GM21423 (cell line): Measurements from ENCODE around the gene PRKN.
"Not testable (repeated sequence)": the region's sequence is repeated elsewhere in the genome, so short reads cannot be mapped to it uniquely, and the experiment has no call there.

Experiments
- ATAC-seq: cut with Tn5 transposase; IDR thresholded peaks from one replicate; pipeline ENCODE4 v1.9.1; 2021; ENCODE audit warnings: mild to moderate bottlenecking, moderate library complexity; ENCODE audit not compliant: unreplicated experiment

PRKN gene

DNA sequence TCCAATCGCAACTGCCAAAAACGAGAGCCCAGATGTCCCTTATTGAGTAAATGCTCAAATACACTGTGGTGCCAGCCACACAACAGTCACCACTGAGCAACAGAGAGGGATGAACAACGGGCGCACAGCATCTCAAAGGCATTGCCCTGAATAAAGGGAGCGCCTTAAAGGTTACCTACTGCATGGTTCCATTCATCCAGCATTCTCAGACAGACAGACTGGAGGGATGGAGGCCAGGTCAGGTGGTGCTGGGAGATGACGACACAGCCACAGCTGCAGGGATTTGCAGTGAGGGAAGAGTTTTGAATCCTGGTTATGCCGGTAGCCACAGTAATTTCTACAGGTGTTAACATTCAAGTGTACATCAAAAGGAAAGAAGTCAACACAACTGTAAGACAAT is 838.2 kb downstream of the PRKN start:
- no peak for ATAC-seq

DNA sequence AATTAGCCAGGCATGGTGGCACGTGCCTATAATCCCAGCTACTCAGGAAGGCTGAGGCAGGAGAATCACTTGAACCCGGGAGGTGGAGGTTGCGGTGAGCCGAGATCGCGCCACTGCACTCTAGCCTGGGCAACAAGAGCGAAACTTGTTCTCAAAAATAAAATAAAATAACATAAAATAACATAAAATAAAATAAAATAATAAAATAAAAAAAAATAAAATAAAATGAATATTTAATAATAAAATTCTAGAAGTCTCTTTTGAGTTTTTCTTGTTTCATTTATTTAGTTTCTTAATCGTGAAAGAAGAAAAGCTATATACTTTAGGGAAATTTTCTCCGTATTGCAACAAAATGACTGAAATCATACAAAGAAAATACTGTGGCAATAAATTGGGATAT is 841.0 kb downstream of the PRKN start:
- ATAC-seq, result not testable (repeated sequence)

DNA sequence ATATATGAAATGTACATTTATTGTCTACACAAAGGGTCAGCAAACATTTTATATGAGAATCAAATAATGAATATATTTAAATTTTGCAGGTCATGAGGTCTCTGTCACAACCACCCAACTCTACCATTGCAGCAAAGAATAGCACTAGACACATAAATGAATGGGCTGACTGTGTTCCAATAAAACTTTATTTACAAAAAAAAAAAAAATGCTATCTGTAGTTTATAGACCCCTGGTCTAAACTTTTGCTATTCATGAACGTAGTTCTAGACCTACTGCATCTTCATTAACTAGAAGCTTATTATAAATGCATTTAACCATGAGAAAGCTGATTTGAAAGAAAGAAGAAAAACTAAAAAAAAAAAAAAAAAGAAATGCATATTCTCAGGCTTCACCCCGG is 842.8 kb downstream of the PRKN start:
- ATAC-seq, result no peak

DNA sequence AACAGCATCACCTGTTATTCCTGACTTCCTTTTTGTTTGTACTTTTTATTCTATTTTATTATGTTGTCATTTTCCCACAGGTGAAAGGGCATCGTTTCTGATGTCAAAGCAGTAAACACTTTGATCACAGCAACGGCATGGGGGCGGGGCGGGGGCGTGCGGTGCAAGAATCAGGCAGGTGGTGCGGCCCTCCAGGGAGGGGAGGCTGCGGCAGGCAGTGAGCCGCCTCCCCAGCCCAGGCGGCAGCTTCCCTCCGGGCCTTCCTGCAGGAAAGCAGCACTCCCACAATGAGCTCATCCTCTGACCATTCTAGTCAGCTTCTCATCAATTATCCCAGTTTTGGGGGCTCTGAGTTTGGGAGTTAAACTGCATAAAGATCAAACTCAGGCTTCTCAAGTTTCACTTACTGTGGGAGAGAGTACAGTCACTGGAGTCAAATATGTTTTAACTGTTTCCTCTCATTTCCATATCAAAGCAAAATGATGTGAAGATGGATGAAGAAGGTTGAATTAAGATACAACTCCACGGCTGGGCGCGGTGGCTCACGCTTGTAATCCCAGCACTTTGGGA is 845.3 kb downstream of the PRKN start:
- no peak for ATAC-seq

DNA sequence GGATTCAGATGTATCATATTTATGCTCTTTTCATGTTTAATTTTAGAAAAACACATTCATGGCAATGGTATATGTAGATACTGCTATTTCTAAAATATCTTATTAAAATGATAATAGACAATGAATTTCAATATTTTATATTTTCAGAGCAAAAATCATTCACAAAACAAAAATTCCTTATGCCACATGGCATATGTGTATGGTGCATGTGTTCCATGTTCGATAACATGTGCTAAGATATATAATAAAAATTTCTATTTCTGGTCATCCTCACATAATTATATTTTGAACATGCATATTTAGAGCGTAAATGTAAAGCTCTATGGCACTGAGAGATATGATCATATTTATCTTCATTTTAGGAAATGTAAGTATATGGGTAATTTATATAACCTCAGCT is 847.5 kb downstream of the PRKN start:
- no peak for ATAC-seq

DNA sequence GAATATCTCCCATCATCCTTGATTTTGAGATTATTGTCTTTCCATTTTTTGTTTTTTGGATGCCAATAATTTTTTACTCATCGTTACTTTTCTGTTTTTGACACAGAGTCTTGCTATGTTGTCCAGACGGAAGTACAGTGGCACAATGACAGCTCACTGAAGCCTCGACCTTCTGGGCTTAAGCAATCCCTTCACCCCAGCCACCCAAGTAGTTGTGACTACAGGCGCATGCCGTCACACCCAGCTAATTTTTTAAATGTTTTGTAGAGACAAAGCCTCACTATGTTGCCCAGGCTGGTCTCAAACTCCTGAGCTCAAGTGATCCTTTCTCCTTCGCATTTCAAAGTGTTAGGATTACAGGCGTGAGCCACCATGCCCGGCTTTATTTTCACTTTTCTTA is 851.3 kb downstream of the PRKN start:
- no peak for ATAC-seq

DNA sequence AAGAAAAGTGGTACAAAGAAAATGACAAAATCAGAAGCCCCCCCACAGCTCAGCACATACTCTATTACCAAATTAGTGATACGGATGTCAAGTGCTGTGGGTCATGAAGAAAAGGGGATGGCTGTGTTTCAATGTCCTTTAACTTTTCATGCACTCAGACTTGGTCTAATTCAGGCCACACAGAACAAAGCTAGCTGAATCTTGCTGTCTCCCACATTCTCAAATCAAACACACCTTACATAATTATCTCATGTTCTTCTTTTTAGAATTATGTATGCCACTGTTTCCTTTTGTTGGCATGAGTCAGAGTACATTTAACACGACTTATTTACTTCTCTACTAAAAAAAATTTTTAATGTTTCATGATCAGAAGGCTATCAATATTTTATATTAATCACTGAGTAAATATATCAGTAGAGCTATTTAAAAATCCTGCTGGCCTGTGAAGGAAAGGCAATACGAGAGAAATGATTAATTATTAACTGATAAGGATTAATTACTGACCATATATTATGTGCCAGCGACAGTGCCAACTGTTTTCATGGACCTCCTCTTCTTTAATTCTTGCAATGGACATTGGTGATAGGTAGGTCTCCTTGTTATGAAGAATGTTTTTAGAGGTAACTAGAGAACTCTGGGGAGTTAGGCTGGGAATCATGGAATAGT is 857.2 kb downstream of the PRKN start:
- ATAC-seq, result no peak

DNA sequence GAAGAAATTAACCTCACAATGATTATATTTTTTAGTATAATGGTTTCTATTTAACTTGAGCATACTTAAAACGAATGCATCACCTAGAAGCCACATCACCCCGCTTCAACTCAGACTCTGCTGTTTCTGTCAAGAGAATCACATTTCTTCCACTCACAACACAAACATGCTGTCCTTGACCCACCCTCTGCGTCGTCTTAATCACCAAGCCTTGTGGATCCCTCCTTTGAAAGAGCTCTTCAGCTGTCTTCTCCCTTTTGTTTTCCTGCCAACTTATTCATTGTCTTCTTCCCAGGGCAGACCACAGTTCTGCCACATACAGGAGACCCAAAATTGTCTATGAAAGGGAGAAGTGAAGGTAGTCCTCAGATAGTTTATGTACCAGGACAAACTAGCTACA is 858.1 kb downstream of the PRKN start:
- no peak for ATAC-seq

DNA sequence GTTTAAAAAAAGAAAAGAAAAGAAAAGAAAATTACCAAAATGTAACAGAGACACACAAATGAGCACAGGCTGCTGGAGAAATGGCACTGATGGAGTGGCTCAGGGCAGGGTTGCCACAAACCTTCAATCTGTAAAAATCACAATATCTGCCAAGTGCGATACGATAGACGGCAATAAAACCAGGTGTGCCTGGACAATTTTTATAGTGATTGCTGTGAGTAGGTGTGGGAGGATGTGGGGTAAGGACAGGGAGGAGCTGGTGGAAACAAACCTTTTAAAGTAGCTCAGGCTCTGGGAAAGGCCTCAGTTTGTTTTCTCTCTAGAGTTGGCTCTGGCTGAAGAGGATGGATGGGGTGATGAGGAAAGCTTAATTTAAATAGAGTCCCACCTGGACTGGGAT is 861.0 kb downstream of the PRKN start:
- ATAC-seq, result no peak

DNA sequence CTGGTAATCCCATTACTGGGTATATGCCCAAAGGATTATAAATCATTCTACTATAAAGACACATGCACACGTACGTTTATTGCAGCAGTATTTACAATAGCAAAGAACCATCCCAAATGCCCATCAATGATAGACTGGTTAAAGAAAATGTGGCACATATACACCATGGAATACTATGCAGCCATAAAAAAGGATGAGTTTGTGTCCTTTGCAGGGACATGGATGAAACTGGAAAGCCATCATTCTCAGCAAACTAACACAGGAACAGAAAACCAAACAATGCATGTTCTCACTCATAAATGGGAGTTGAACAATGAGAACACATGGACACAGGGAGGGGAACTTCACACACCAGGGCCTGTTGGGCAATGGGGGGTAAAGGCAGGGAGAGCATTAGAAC is 866.5 kb downstream of the PRKN start:
- not testable (repeated sequence) for ATAC-seq

DNA sequence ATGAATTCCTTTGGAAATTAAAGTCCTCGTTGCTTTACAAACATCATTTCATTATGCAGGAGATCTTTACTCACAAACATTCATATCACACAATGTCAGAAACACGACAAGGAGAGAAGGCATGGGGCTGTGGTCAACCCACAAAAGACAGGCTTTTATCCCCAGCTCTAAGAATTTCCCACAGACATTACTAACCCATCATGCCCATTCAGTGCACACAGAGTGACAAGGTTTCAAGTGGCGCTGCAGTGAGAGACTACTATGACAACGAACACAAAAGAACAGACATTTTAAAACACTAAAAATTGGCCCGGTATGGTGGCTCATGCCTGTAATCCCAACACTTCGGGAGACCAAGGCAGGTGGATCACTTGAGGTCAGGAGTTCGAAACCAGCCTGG is 873.9 kb downstream of the PRKN start:
- ATAC-seq, result no peak

DNA sequence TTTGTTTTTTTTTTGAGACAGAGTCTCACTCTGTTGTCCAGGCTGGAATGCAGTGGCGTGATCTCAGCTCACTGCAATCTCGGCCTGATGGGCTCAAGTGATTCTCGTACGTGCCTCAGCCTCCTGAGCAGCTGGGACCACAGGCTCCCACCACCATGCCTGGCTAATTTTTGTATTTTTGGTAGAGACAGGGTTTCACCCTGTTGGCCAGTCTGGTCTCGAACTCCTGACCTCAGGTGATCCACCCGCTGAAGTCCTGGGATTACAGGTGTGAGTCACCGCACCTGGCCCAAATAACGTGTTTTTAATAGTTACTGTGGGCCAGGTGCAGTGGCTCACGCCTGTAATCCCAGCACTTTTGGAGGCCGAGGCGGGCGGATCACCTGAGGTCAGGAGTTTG is 876.1 kb downstream of the PRKN start:
- ATAC-seq, result not testable (repeated sequence)

DNA sequence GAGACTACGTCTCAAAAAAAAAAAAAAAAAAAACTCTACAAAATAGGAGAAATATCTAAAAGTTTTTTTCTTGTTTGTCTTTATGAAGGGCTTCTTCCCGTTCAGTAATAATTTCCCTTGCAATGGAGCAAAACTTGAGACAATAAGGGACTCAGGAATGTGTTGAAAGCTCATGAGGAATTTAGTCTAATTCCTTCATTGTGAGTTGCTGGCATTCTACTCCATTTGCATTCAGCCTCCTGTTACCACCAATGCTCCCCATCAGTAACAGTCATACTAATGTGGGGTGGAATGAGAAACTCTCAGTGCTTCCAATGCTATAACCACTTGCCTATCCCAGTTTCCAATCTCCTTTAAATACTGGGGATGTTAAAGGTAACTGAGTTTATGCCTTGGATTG is 877.0 kb downstream of the PRKN start:
- ATAC-seq, result no peak

DNA sequence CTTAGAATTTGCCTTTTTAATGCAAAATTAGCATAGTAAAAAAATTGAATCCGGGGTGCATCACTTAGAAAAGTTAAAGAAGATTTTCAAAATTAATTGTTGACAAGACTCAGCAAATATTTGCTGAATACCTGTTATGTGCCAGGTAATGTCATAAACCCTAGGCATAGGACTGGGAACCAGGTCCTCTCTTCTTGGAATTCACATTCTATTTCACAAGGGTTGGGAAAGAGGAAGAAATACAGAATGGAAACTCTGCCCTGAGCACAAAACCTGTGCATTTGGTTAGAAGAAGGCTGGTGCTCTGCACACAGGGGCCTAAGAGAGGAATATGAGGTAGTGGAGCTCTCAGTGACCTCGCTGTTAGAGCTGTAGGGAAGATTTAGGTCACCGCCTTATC is 879.9 kb downstream of the PRKN start:
- ATAC-seq, result no peak

DNA sequence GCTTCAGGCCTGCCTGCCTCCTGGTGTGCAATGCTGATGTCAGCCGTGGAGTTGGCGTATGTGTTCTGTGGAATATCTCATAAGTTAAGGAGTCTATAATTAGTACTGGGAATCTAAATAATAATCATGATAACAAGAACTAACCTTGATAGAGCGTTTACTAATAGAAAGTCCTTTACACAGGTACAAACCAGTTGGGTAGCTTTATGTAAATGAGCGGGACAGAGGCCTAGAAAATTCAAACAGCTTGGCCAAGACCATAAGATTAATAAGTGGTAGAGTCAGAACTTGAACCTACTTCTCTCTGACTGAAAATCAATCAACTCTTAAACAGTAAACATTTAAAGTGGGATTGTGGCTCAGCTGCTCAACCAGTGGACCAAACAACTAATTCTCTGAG is 882.8 kb downstream of the PRKN start:
- no peak for ATAC-seq

DNA sequence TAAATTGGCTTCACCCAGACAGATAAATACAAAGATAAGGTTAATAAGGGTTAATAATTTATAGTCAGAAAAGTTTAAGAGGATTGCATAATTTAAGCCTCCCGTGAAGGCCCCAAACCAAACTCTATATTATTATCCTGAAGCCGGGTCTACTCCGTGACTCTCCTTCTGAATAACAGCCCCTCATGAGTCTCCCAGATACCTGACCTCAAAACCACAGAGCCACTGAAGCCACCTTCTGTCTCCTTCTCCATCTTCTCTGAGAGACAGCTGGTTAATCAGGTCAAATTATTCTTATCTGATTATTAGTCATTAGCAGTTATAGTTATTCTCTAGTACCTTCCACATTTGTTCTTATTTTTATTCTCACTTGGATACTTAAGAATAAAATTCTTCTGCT is 884.5 kb downstream of the PRKN start:
- no peak for ATAC-seq

DNA sequence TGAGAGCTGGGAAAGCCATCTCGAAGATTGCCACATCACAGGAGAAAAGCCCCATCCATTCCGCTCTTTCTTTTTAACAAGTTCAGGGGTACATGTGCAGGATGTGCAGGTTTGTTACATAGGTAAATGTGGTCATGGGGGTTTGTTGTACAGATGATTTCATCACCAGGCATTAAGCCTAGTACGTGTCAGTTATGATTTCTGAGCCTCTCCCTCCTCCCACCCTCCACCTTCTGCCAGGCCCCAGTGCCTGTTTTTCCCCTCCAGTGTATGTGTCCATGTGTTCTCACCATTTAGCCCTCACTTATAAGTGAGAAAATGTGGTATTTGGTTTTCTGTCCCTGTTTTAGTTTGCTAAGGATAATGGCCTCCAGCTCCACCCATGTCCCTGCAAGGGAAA is 887.2 kb downstream of the PRKN start:
- no peak for ATAC-seq

DNA sequence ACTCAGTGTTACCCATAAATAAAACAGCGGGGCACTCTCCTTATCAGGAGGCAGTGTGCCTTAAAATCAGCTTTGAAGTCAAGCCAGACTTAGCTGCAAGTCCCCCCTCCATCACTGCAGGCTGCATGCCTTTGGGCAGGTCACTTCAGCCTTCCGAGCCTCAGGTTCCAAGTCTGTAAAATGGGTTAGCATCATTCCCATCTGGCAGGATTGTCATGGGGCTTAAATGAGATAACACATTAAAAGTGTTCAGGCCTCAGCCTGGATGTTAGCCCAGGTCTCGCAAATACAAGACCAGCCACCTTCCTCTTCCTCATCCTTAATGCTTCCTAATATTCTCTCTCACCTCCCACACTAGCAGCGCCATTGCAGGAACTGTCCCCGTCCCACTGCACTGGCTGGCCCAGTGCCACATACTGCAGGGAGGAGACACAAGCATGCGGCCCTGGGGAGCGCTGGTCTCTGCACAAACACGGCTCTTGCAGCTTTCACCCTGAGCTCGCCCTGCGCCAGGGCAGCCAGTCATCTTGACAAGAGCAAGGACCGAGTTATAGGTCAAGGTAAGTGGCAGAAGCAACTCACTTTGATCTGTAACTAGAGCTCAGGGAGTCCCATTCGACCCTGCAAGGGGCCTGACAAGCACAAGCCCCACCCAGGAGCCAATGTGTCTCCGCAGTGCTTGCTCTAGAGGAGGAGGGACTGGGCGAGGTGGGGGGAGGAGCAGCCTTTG is 889.1 kb downstream of the PRKN start:
- no peak for ATAC-seq

DNA sequence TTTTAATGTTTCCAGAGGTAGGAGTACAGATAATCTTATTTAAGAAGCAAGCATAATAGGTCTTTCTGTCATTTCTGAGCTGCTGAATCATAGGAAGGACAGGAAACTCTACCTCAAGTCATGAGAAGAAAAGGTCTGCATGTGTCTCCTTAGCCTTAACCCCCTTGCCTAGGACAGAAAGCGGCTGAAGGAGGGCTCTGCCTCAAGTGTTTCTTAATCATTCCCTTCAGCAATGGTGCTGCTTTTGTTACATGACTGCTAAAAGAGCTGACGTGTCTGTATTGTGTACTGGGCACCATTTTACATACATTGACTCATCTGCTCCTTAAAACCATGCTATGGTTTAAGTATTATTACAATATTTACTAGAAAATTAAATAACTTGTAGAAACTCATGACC is 889.7 kb downstream of the PRKN start:
- no peak for ATAC-seq

DNA sequence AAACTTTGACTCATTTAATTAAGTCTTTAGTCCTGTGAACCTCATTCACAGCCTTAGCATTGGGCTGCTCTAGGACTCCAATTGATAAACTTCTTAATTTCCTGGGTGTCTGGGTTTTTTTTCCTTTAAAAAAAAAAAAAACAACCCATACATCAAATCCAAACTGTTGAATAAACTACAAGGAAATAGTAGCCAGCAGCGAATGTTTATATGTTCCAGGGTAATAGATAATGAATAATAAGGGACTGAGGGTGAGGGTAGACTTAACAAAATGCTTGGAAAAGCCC is 890.2 kb downstream of the PRKN start:
- no peak for ATAC-seq

DNA sequence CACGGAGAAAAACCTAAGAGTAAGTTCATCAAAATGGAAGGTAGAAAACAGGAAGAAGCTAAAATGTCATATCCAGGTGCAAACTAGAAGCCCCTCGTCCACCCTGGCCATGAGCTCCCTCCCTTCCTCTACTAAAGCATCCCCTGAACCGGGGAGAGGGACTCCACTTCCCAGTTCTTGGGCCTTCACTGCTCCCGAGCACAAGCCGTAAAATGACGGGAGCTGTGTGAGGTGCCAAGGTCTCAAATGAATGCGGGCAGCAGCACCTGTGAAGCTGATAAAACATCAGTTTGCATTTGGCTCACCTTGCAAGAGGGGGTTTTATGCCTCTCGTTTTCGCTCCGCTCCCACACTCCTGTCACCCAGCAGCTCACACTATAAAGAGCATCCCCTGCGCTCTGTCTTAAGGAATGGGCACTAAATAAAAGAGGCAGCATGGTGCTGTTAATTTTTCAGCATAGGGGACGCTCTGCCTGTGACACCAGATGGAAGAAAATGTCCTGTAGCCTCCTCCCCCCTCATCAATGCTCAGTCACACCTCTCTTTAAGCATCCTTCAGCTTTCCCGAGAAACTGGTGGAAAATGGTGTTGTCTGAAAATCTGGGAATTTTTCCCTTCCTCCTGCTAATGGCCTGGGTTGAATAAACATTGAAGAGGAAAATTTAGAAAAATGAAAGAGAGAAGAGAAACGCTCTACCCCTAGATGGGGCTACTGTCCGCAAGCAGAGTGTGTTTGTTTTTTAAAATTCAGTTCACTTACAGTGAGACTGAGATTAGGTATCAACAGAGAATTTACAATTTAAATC is 890.7 kb downstream of the PRKN start:
- ATAC-seq, result no peak
